ENCODE measurements around the gene ZBTB46. TPM values are rescaled to one million over a fixed set of nuclear protein-coding genes. Genes with fewer than 3 reads are reported as not detected.

Gene ZBTB46
- total and polyA plus RNA-seq, 10 of the 15 experiments (the other 5 are each of a cell fraction or from before 2014, with no cell fraction given), result 0.15 to 0.92 (median 0.34) TPM

- no TSS peak for BruUV-seq (replicated peaks)
- ChIA-PET RAD21 (ENCODE audit: unreplicated experiment) (no interaction called here), POLR2A (interaction anchor here (0.7 kb wide), 1 partner anchor 8 kb away, joined by 3 read pairs; no protein-coding TSS in a partner anchor), SMC1A (ENCODE audit: uncharacterized antibody, unreplicated experiment) (interaction anchor here (0.6 to 1.5 kb wide), 2 partner anchors 22 to 133 kb away, joined by 3 to 4 read pairs; partner anchors contain the start of gene LIME1), CTCF (no interaction called here)
- Histone ChIP-seq H4K20me1 (ENCODE audit: control insufficient read depth, insufficient read depth) (no peaks in the 10 kb centered on the region), H3K4me3 (no peak overlapping the region), H3K9me3 (replicated peaks; ENCODE audit: control insufficient read depth, insufficient read depth, low read length) (peaks cover 41% of the 10 kb centered on the region), H3K9ac (ENCODE audit: control insufficient read depth, insufficient read depth, low read length) (no peak overlapping the region), H3K36me3 (ENCODE audit: control insufficient read depth in 2 of 2, insufficient read depth in 2 of 2, low read length in 1 of 2) (peaks cover 4 to 43% of the 10 kb centered on the region in 2 experiments), H3K4me1 (ENCODE audit: control insufficient read depth, insufficient read depth, low read length) (peaks cover 4% of the 10 kb centered on the region; the same call in 1 of the 2 replicates), H3K27ac (ENCODE audit: control insufficient read depth, insufficient read depth) (no peak overlapping the region), H3K4me2 (ENCODE audit: control insufficient read depth, insufficient read depth) (no peak overlapping the region), H2AFZ (ENCODE audit: control insufficient read depth, low read depth, low read length) (no peak overlapping the region), H3K79me2 (ENCODE audit: control insufficient read depth, insufficient read depth, low read length) (peaks cover 37% of the 10 kb centered on the region), H3K27me3 (replicated peaks in 1 of 2; ENCODE audit: control insufficient read depth in 2 of 2, insufficient read depth in 2 of 2, low read length in 1 of 2) (no peaks in the 10 kb centered on the region)
- in situ Hi-C loops (cut with MboI) (no loop called here), intact Hi-C loops (cut with micrococcal nuclease; ENCODE audit: unreplicated experiment) (no loop called here)
- no peak for DNase-seq (ENCODE audit: low read depth, low spot score)
- WGBS (ENCODE audit: insufficient coverage, insufficient replicate concordance, low lambda C conversion rate, missing lambda C conversion rate), result 100% methylated on average over 5 of the region's 5 CpGs
- no peak for ATAC-seq
- peak; percentile 71 for TF ChIP-seq MLLT1 (IDR thresholded peaks at IDR 0.05)
- TF ChIP-seq NFYB (IDR thresholded peaks at IDR 0.05; ENCODE audit: insufficient read depth, low read depth, low read length), result no peak
- 0 out of 2 replicates have a peak, but pooled peaks have one; percentile 41 for TF ChIP-seq ZBTB33 (IDR thresholded peaks at IDR 0.05)
- no peak for FAIRE-seq
Observed at GRCh38 chr20:63714858-63715257, 116.2 kb downstream of the ZBTB46 start.

Measured in GM12878 (cell line).